ENCODE measurements around the gene STRADB. TPM values are rescaled to one million over a fixed set of nuclear protein-coding genes. Genes with fewer than 3 reads are reported as not detected.

STRADB gene
- total RNA-seq, 1 experiment from 2014 or later: 40.5 TPM

DNA sequence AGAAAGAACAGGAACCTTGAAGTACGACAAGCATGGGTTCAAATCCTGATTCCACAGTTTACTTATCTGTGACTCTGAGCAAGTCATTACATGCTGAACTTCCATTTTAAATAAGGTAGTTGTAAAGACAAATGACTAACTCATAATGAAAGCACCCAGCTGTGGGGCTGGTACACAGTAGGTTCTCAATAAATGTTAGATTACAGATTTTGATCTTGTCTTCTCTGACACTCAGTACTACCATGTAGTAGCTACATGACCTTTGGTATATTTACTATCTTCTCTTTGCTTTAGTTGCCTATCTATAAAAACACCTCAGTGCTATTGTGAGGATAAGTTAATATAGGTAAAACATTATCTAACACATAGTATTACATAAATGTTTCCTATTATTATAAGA is 3.5 kb upstream of the STRADB start:
- Histone ChIP-seq H3K79me1 (ENCODE audit: insufficient read depth, low read depth, low read length, poor library complexity, severe bottlenecking) (no peaks in the 10 kb centered on the region), H3K27ac (ENCODE audit: insufficient read length, low read depth, low read length) (no peak overlapping the region), H3K4me2 (ENCODE audit: insufficient read depth, insufficient read length, low read length) (no peak overlapping the region), H2BK5ac (ENCODE audit: insufficient read length, low read length) (no peak overlapping the region), H3K27me3 (ENCODE audit: insufficient read depth, low read length) (no peaks in the 10 kb centered on the region), H3K79me2 (ENCODE audit: insufficient read depth, low read length) (no peaks in the 10 kb centered on the region), H3K9ac (ENCODE audit: extremely low read depth, insufficient read length, low read length) (no peak overlapping the region), H2BK12ac (ENCODE audit: insufficient read length, low read depth, low read length) (no peak overlapping the region), H3K23me2 (ENCODE audit: insufficient read length, low read depth, low read length, poor library complexity, severe bottlenecking) (peaks cover 7% of the 10 kb centered on the region), H4K8ac (replicated peaks; ENCODE audit: insufficient read length, low read depth, low read length) (no peak overlapping the region), H3K4ac (ENCODE audit: low read depth, low read length) (no peak overlapping the region), H2AK5ac (ENCODE audit: insufficient read length, low read length) (no peak overlapping the region), H3K4me1 (ENCODE audit: insufficient read depth, low read length) (no peaks in the 10 kb centered on the region; the same call in 1 of the 2 replicates), H2AFZ (ENCODE audit: low read length) (no peak overlapping the region), H4K91ac (ENCODE audit: insufficient read length, low read depth, low read length) (no peak overlapping the region), H2BK120ac (ENCODE audit: low read depth, low read length, poor library complexity, severe bottlenecking) (no peak overlapping the region), H3K23ac (ENCODE audit: insufficient read length, low read depth, low read length) (no peak overlapping the region), H3K18ac (ENCODE audit: insufficient read length, low read depth, low read length) (no peak overlapping the region), H4K20me1 (ENCODE audit: control insufficient read depth, insufficient read depth, insufficient read length) (no peaks in the 10 kb centered on the region), H3K9me3 (ENCODE audit: control insufficient read depth, low read depth, low read length) (no peaks in the 10 kb centered on the region), H4K5ac (ENCODE audit: insufficient read length, low read depth, low read length) (no peak overlapping the region), H3K14ac (ENCODE audit: insufficient read depth, low read length) (no peak overlapping the region), H2BK15ac (ENCODE audit: low read depth, low read length) (no peak overlapping the region), H3K56ac (ENCODE audit: insufficient read length, low read depth, low read length) (no peak overlapping the region), H3T11ph (ENCODE audit: low read length) (no peak overlapping the region), H2BK20ac (ENCODE audit: low read depth, low read length, poor library complexity, severe bottlenecking) (no peak overlapping the region)
- TF ChIP-seq, protein P1, sequence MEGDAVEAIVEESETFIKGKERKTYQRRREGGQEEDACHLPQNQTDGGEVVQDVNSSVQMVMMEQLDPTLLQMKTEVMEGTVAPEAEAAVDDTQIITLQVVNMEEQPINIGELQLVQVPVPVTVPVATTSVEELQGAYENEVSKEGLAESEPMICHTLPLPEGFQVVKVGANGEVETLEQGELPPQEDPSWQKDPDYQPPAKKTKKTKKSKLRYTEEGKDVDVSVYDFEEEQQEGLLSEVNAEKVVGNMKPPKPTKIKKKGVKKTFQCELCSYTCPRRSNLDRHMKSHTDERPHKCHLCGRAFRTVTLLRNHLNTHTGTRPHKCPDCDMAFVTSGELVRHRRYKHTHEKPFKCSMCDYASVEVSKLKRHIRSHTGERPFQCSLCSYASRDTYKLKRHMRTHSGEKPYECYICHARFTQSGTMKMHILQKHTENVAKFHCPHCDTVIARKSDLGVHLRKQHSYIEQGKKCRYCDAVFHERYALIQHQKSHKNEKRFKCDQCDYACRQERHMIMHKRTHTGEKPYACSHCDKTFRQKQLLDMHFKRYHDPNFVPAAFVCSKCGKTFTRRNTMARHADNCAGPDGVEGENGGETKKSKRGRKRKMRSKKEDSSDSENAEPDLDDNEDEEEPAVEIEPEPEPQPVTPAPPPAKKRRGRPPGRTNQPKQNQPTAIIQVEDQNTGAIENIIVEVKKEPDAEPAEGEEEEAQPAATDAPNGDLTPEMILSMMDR (conservative IDR thresholded peaks at IDR 0.05): no peak
- no peaks in the 10 kb centered on the region for H3K9me3 Mint-ChIP-seq
- peaks cover 6 to 11% of the 10 kb centered on the region in 2 experiments for H3K4me1 Mint-ChIP-seq
- H3K27ac Mint-ChIP-seq: no peak overlapping the region
- no peak overlapping the region for H3K4me3 Mint-ChIP-seq
- no CpG with 5 or more reads among the region's 1 CpG for whole genome bisulfite sequencing (ENCODE audit: extremely low coverage, insufficient read length, low lambda C conversion rate)
- H3K27me3 Mint-ChIP-seq (ENCODE audit: low read depth): no peaks in the 10 kb centered on the region; the same call in none of the 2 replicates
- DNase-seq: no peak
- 0 out of 7 replicates have a peak, but pooled peaks cover 0 to 2% (median 0%) of the 10 kb centered on the region in 3 experiments for H3K36me3 Mint-ChIP-seq (ENCODE audit: insufficient read depth in 1 of 3, low read depth in 3 of 3)

All from H9 (cell line).